Peyer's patch (tissue), 4 donors: ENCODE data around the gene USP31. TPM values are rescaled to one million over a fixed set of nuclear protein-coding genes. Genes with fewer than 3 reads are reported as not detected.
A peak's percentile ranks its signal among the peaks of the same experiment; 100 is the strongest.

Source experiments
- DNase-seq, 3 donors: peaks; one replicate each; pipeline ENCODE4 v3.0.0-alpha.2; 2017 to 2019
- H3K27ac ChIP-seq, 4 donors: fragments of 200-600 bp; sonication (generic); one replicate each; pipeline ENCODE4 v1.5.1; 2016 to 2019
- H3K27me3 ChIP-seq, 2 donors: fragments of 200-600 bp; sonication (generic); one replicate each; pipeline ENCODE4 v1.5.1; 2019
- H3K36me3 ChIP-seq, 3 donors: fragments of 200-600 bp; sonication (generic); one replicate each; pipeline ENCODE4 v1.5.1; 2016 to 2019
- H3K4me1 ChIP-seq, 4 donors: fragments of 200-600 bp; sonication (generic); one replicate each; pipeline ENCODE4 v1.5.1; 2016 to 2019
- H3K4me3 ChIP-seq, 4 donors: fragments of 200-600 bp; sonication (generic); 1 replicate in 3 of 4; 2 replicates in 1 of 4; pipeline ENCODE4 v1.5.1; 2016 to 2019; ENCODE audit warnings: mild to moderate bottlenecking in 1 of 4
- H3K9me3 ChIP-seq, 4 donors: fragments of 200-600 bp; sonication (generic); one replicate each; pipeline ENCODE4 v1.5.1; 2016 to 2019; ENCODE audit warnings: mild to moderate bottlenecking in 1 of 4
- POLR2A ChIP-seq, 2 donors: fragments of 450-650 bp; IDR thresholded peaks; one replicate each; pipeline ENCODE4 v1.5.1; 2017; ENCODE audit warnings: antibody characterized with exemption in 2 of 2, mild to moderate bottlenecking in 2 of 2, moderate library complexity in 2 of 2
- total RNA-seq, 4 donors: library from RNA; depleted of rRNA; stranded (reverse); fragments of >200 nt; gene quantifications; one replicate each; pipeline ENCODE4 v1.1.0, GENCODE V29; 2016
- TF ChIP-seq, protein P1 (sequence below), 6 experiments: fragments of 450-650 bp in 4 of 6; fragments of 200-600 bp in 2 of 6; sonication (generic) in 1 of 6; IDR thresholded peaks; one replicate each; pipeline ENCODE4 v1.5.1; 2017 to 2019; ENCODE audit warnings: antibody characterized with exemption in 6 of 6, mild to moderate bottlenecking in 3 of 6, moderate library complexity in 1 of 6

The USP31 gene
- total RNA-seq, 4 donors from 2014 or later = 6.3 to 12.4 (median 10.5) TPM

DNA sequence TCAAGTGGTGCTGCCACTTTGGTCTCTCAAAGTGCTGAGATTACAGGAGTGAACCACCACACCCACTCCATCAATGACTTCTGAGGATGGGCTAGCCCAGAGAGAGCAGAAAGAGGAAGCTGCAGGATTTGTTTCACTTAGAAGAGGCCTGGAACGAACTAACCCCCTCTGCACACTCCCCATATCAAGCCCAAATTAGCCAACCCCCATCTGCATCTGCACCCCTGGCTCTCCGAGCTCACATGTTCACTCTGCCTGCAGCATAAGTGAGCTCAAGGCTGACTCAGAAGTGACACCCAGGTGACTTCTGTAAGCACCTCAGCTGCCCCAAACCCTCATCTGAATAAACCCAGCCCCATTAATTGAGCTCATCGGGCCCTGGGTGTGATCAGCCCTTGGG is 38.1 kb upstream of the USP31 start:
- H3K36me3 ChIP-seq = no peaks in the 10 kb centered on the region
- peaks cover 0 to 10% of the 10 kb centered on the region in 2 donors for H3K27me3 ChIP-seq
- peaks cover 0 to 10% (median 9%) of the 10 kb centered on the region in 4 donors for H3K4me1 ChIP-seq
- H3K4me3 ChIP-seq = no peak overlapping the region
- TF ChIP-seq POLR2A (IDR thresholded peaks at IDR 0.05) = no peak
- TF ChIP-seq, protein P1, sequence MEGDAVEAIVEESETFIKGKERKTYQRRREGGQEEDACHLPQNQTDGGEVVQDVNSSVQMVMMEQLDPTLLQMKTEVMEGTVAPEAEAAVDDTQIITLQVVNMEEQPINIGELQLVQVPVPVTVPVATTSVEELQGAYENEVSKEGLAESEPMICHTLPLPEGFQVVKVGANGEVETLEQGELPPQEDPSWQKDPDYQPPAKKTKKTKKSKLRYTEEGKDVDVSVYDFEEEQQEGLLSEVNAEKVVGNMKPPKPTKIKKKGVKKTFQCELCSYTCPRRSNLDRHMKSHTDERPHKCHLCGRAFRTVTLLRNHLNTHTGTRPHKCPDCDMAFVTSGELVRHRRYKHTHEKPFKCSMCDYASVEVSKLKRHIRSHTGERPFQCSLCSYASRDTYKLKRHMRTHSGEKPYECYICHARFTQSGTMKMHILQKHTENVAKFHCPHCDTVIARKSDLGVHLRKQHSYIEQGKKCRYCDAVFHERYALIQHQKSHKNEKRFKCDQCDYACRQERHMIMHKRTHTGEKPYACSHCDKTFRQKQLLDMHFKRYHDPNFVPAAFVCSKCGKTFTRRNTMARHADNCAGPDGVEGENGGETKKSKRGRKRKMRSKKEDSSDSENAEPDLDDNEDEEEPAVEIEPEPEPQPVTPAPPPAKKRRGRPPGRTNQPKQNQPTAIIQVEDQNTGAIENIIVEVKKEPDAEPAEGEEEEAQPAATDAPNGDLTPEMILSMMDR (IDR thresholded peaks at IDR 0.05) = no peak
- H3K9me3 ChIP-seq = no peaks in the 10 kb centered on the region
- no peak for DNase-seq
- H3K27ac ChIP-seq = no peak overlapping the region

DNA sequence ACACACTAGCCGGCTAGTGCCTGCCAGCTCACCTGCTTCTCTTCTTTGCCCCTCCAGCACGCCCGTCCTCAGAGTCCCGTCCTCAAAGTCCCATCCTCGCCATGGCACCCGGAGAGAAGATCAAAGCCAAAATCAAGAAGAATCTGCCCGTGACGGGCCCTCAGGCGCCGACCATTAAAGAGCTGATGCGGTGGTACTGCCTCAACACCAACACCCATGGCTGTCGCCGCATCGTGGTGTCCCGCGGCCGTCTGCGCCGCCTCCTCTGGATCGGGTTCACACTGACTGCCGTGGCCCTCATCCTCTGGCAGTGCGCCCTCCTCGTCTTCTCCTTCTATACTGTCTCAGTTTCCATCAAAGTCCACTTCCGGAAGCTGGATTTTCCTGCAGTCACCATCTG is 36.9 kb upstream of the USP31 start:
- H3K9me3 ChIP-seq = no peaks in the 10 kb centered on the region
- no peak overlapping the region for H3K4me3 ChIP-seq
- no peak for TF ChIP-seq POLR2A (IDR thresholded peaks at IDR 0.05)
- TF ChIP-seq, protein P1 (IDR thresholded peaks at IDR 0.05) = no peak
- peaks cover 0 to 15% (median 10%) of the 10 kb centered on the region in 4 donors for H3K4me1 ChIP-seq
- H3K36me3 ChIP-seq = no peaks in the 10 kb centered on the region
- DNase-seq = no peak
- H3K27ac ChIP-seq = no peak overlapping the region
- H3K27me3 ChIP-seq = peaks cover 0 to 10% of the 10 kb centered on the region in 2 donors

DNA sequence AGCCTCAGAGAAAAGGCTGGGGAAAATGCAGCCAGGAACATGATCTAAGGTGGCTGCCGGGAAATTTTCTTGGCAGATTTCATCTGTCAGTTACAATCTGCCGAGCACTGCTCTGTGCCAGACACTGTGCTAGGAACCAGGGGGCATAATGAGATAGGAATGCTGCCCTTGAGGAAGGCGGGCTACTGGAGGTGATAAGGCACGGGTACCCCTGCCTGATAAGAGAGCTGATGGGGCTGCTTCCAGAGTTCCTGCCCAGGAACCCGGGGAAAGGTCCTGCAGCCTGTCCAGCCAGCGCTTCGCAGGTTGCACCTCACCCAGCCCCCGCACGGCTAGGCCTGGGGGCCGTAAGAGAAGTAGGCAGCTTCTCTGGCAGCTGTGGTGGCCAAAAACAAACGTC is 36.4 kb upstream of the USP31 start:
- peaks cover 0 to 15% (median 10%) of the 10 kb centered on the region in 4 donors for H3K4me1 ChIP-seq
- H3K27me3 ChIP-seq = peaks cover 0 to 10% of the 10 kb centered on the region in 2 donors
- H3K27ac ChIP-seq = no peak overlapping the region
- DNase-seq = no peak
- no peak for TF ChIP-seq POLR2A (IDR thresholded peaks at IDR 0.05)
- TF ChIP-seq, protein P1 (IDR thresholded peaks at IDR 0.05) = no peak
- no peaks in the 10 kb centered on the region for H3K36me3 ChIP-seq
- no peak overlapping the region for H3K4me3 ChIP-seq
- H3K9me3 ChIP-seq = no peaks in the 10 kb centered on the region

DNA sequence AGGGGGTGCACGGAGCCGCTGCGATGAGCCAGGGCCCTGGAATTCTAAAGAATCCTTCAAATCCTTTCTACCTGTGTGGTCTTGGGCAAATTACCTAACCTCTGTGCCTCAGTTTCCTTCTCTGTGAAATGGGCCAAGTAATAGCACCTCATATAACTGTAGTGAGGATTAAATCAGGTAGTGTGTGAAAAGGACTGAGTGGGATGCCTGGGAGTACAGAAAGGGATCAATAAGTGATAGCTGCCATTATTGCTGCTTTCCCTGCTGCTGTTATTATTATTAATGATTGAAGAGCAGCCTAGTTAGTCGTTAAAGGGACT is 34.3 kb upstream of the USP31 start:
- TF ChIP-seq POLR2A (IDR thresholded peaks at IDR 0.05) = no peak
- TF ChIP-seq, protein P1 (IDR thresholded peaks at IDR 0.05) = no peak
- no peaks in the 10 kb centered on the region for H3K36me3 ChIP-seq
- H3K4me1 ChIP-seq = peaks cover 0 to 15% (median 10%) of the 10 kb centered on the region in 4 donors
- no peak overlapping the region for H3K4me3 ChIP-seq
- no peak for DNase-seq
- H3K27me3 ChIP-seq = peaks cover 0 to 10% of the 10 kb centered on the region in 2 donors
- no peak overlapping the region for H3K27ac ChIP-seq
- H3K9me3 ChIP-seq = no peaks in the 10 kb centered on the region

DNA sequence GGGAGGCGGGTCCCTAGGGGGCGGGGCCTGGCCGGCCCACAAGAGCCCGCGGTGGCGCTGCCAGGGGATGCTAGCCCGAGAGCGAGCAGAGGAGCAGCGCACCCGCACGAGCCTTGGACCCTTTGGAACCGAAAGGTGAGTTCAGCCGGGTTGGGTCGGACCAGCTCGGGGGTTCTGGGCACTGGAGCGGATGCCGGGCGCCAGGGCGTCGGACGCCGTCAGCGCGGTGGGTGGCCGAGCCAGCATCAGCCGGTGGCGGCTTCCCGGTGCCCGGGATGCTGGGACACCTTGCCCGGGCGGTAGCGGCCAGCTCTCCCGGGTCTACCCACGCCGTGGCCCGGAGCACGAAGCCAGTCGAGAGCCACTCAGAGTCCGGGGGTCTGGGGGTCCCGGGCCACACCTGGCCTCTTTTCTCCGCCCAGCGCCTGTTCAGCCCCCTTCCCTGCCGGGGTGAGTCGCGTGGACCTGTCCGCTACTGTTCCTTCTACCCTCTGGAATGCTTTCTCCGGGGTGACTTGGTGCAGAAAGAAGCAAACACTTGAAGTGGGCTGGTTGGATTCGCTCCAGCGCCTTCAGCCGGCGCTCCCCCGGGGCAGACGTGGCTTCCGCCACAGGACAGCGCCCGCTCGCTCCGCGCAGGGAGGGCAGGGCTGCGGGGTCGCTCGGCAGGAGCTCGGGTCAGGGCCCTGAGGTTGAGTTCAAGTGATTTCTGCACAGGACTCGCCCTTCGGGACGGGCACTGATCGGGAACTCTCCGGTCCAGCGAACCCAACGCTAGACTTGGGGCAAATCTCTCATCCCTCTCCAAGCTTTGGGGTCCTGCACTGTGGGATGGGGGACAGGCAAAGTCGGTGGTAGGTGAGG is 33.7 kb upstream of the USP31 start, which contains the start of gene SCNN1G:
Gene SCNN1G (plus strand): TSS at position 67 of the 864 bp plus-strand sequence. CDS start 3,527 bp downstream, outside the sequence.
- TF ChIP-seq POLR2A (IDR thresholded peaks at IDR 0.05) = no peak
- TF ChIP-seq, protein P1 (IDR thresholded peaks at IDR 0.05) = no peak
- peak in 2 of 3 donors; percentile 49 for DNase-seq
- no peak within 1 kb of the TSS for H3K27ac ChIP-seq
- peak within 1 kb of the TSS; percentile 16 to 53 (median 40) for H3K4me3 ChIP-seq
- H3K9me3 ChIP-seq = no peaks in the 10 kb centered on the region
- H3K27me3 ChIP-seq = peaks cover 0 to 10% of the 10 kb centered on the region in 2 donors
- H3K36me3 ChIP-seq = no peaks in the 10 kb centered on the region
- H3K4me1 ChIP-seq = peaks cover 0 to 15% (median 10%) of the 10 kb centered on the region in 4 donors
